T1000 (cell line): ENCODE results near the gene DPEP2NB.
"Not testable (repeated sequence)": the region's sequence is repeated elsewhere in the genome, so short reads cannot be mapped to it uniquely, and the experiment has no call there.

Experiments used
- DNase-seq: peaks from one replicate; lab custom pipeline; 2025; ENCODE audit warnings: mixed read lengths; lab: John Stamatoyannopoulos, UW

The DPEP2NB gene

GRCh38 chr16:68013440-68013839, 2.3 kb downstream of the DPEP2NB start:
- no peak for DNase-seq

- not testable (repeated sequence) for DNase-seq
Observed at GRCh38 chr16:68009872-68010271, 5.8 kb downstream of the DPEP2NB start.

GRCh38 chr16:68009157-68009735, 6.5 kb downstream of the DPEP2NB start:
- DNase-seq = no peak

GRCh38 chr16:68005786-68006286, 9.9 kb downstream of the DPEP2NB start:
- DNase-seq = no peak

- no peak for DNase-seq
Observed at GRCh38 chr16:68005211-68005610, 10.5 kb downstream of the DPEP2NB start.

- DNase-seq = no peak
Observed at GRCh38 chr16:68003031-68003430, 12.7 kb downstream of the DPEP2NB start.

GRCh38 chr16:68000450-68000849, 15.3 kb downstream of the DPEP2NB start:
- no peak for DNase-seq

GRCh38 chr16:67999985-68000384, 15.7 kb downstream of the DPEP2NB start:
- no peak for DNase-seq

GRCh38 chr16:67998779-67999688, 16.7 kb downstream of the DPEP2NB start, which contains the start of gene DPEP2:
TSS of gene DPEP2 (minus strand) at chr16:67999484. CDS start at chr16:67993212, 6,272 bp downstream.
- DNase-seq = not testable (repeated sequence)

GRCh38 chr16:67998231-67998778, 17.4 kb downstream of the DPEP2NB start:
- not testable (repeated sequence) for DNase-seq

GRCh38 chr16:67996666-67997065, 19.0 kb downstream of the DPEP2NB start:
- DNase-seq = no peak

GRCh38 chr16:67995423-67995822, 20.3 kb downstream of the DPEP2NB start:
- no peak for DNase-seq

GRCh38 chr16:67994040-67994408, 21.7 kb downstream of the DPEP2NB start:
- DNase-seq = not testable (repeated sequence)

- DNase-seq = no peak
Observed at GRCh38 chr16:67993207-67994039, 22.3 kb downstream of the DPEP2NB start.

GRCh38 chr16:67992661-67993206, 23.0 kb downstream of the DPEP2NB start:
- DNase-seq = no peak

- no peak for DNase-seq
Observed at GRCh38 chr16:67990018-67990386, 25.7 kb downstream of the DPEP2NB start.

GRCh38 chr16:67989322-67990017, 26.2 kb downstream of the DPEP2NB start:
- DNase-seq = no peak

- DNase-seq = no peak
Observed at GRCh38 chr16:67988675-67989074, 27.0 kb downstream of the DPEP2NB start.

- no peak for DNase-seq
Observed at GRCh38 chr16:67987460-67988160, 28.1 kb downstream of the DPEP2NB start.

- DNase-seq = no peak
Observed at GRCh38 chr16:67986949-67987348, 28.8 kb downstream of the DPEP2NB start.
